HepG2 (cell line): ENCODE data around the gene ZNF544. TPM values are rescaled to one million over a fixed set of nuclear protein-coding genes. Genes with fewer than 3 reads are reported as not detected.

Source experiments
- CBX2 ChIP-seq, 2 experiments: fragments of 200-600 bp in 1 of 2; sonication (generic); formaldehyde crosslinking in 1 of 2; IDR thresholded peaks; 2 replicates each; pipeline versions ENCODE4 v1.7.0 to v1.8.1; 2018 to 2022; ENCODE audit warnings: low read depth in 2 of 2, low read length in 1 of 2, mild to moderate bottlenecking in 1 of 2, missing genetic modification reagents in 1 of 2
- CCDC6 ChIP-seq: sonication (generic); formaldehyde crosslinking; IDR thresholded peaks from 2 replicates; pipeline ENCODE4 v1.8.1; 2022; ENCODE audit warnings: mild to moderate bottlenecking, missing genetic modification reagents, moderate library complexity
- HES4 ChIP-seq: sonication (generic); formaldehyde crosslinking; IDR thresholded peaks from 2 replicates; pipeline ENCODE4 v1.9.0; 2021; ENCODE audit warnings: mild to moderate bottlenecking, missing genetic modification reagents, borderline replicate concordance
- HOXA5 ChIP-seq: sonication (generic); formaldehyde crosslinking; IDR thresholded peaks from 2 replicates; pipeline ENCODE4 v1.4.0; 2020; ENCODE audit warnings: missing genetic modification reagents
- IRX3 ChIP-seq: sonication (generic); formaldehyde crosslinking; IDR thresholded peaks from 2 replicates; pipeline ENCODE4 v1.8.1; 2023; ENCODE audit warnings: mild to moderate bottlenecking, low read depth, missing genetic modification reagents, borderline replicate concordance
- JDP2 ChIP-seq: sonication (generic); formaldehyde crosslinking; IDR thresholded peaks from 2 replicates; pipeline ENCODE4 v1.8.1; 2022; ENCODE audit warnings: missing genetic modification reagents, borderline replicate concordance
- MATR3 ChIP-seq: sonication (generic); formaldehyde crosslinking; IDR thresholded peaks from 2 replicates; pipeline ENCODE4 v1.4.0; 2020; ENCODE audit warnings: missing genetic modification reagents
- MED1 ChIP-seq: sonication (generic); formaldehyde crosslinking; IDR thresholded peaks from 2 replicates; pipeline ENCODE4 v1.4.0; 2020; ENCODE audit warnings: missing genetic modification reagents
- RAD51 ChIP-seq: fragments of 450-650 bp; IDR thresholded peaks from 2 replicates; pipeline ENCODE4 v1.6.1; 2016; ENCODE audit warnings: borderline replicate concordance
- RBM39 ChIP-seq: fragments of 200-400 bp; formaldehyde crosslinking; IDR thresholded peaks from one replicate; pipeline ENCODE4 v1.6.1; 2018; ENCODE audit warnings: antibody characterized with exemption, mild to moderate bottlenecking, low read depth, low read length; ENCODE audit not compliant: poor library complexity, severe bottlenecking
- SIX1 ChIP-seq: sonication (generic); formaldehyde crosslinking; IDR thresholded peaks from 2 replicates; pipeline ENCODE4 v1.4.0; 2020; ENCODE audit warnings: missing genetic modification reagents, borderline replicate concordance
- STAG1 ChIP-seq: sonication (generic); formaldehyde crosslinking; IDR thresholded peaks from 2 replicates; pipeline ENCODE4 v1.4.0; 2020; ENCODE audit warnings: missing genetic modification reagents
- ZNF383 ChIP-seq: sonication (generic); formaldehyde crosslinking; IDR thresholded peaks from 2 replicates; pipeline ENCODE4 v1.4.0; 2020; ENCODE audit warnings: missing genetic modification reagents, mild to moderate bottlenecking, borderline replicate concordance
- ZNF678 ChIP-seq: sonication (generic); formaldehyde crosslinking; IDR thresholded peaks from 2 replicates; pipeline ENCODE4 v1.4.0; 2020; ENCODE audit warnings: mild to moderate bottlenecking, missing genetic modification reagents
- ZNF747 ChIP-seq: sonication (generic); formaldehyde crosslinking; IDR thresholded peaks from 2 replicates; pipeline ENCODE4 v1.8.1; 2023; ENCODE audit warnings: missing genetic modification reagents, mild to moderate bottlenecking, borderline replicate concordance
- polyA plus RNA-seq, 8 experiments: library from polyadenylated mRNA; depleted of rRNA in 3 of 8; stranded (reverse) in 7 of 8; unstranded in 1 of 8; fragments of >200 nt; fragmentation: Illumina TruSeq in 4 of 8; extraction: Trizol in 4 of 8; gene quantifications; 2 replicates each; pipeline versions ENCODE4 v1.2.1 to v1.2.3, GENCODE V29; 2011 to 2016; ENCODE audit warnings: low read depth in 4 of 8, missing spikeins in 1 of 8, mixed read lengths in 1 of 8; ENCODE audit not compliant: insufficient read depth in 1 of 8
- total RNA-seq, 5 experiments: library from RNA; depleted of rRNA; stranded (reverse); fragments of >200 nt; fragmentation: Illumina TruSeq; extraction: Trizol; gene quantifications; 2 replicates each; pipeline ENCODE4 v1.2.3, GENCODE V29; 2016; ENCODE audit warnings: low read depth in 1 of 5
- TF ChIP-seq, protein P1 (sequence below): sonication (generic); formaldehyde crosslinking; IDR thresholded peaks from 2 replicates; pipeline ENCODE4 v1.4.0; 2020; ENCODE audit warnings: mild to moderate bottlenecking, missing genetic modification reagents
- TF ChIP-seq, protein P2 (sequence below): sonication (generic); formaldehyde crosslinking; conservative IDR thresholded peaks from 2 replicates; pipeline ENCODE4 v1.8.0; 2022; ENCODE audit warnings: mild to moderate bottlenecking, moderate library complexity, missing genetic modification reagents
- TF ChIP-seq, protein P3 (sequence below): fragments of 450-650 bp; IDR thresholded peaks from 2 replicates; pipeline ENCODE4 v1.6.1; 2017; ENCODE audit warnings: mild to moderate bottlenecking

ZNF544 gene
- total and polyA plus RNA-seq, 2 of the 13 experiments (the other 11 are each of a cell fraction or from before 2014, with no cell fraction given) = 13.1 to 17.0 TPM

DNA sequence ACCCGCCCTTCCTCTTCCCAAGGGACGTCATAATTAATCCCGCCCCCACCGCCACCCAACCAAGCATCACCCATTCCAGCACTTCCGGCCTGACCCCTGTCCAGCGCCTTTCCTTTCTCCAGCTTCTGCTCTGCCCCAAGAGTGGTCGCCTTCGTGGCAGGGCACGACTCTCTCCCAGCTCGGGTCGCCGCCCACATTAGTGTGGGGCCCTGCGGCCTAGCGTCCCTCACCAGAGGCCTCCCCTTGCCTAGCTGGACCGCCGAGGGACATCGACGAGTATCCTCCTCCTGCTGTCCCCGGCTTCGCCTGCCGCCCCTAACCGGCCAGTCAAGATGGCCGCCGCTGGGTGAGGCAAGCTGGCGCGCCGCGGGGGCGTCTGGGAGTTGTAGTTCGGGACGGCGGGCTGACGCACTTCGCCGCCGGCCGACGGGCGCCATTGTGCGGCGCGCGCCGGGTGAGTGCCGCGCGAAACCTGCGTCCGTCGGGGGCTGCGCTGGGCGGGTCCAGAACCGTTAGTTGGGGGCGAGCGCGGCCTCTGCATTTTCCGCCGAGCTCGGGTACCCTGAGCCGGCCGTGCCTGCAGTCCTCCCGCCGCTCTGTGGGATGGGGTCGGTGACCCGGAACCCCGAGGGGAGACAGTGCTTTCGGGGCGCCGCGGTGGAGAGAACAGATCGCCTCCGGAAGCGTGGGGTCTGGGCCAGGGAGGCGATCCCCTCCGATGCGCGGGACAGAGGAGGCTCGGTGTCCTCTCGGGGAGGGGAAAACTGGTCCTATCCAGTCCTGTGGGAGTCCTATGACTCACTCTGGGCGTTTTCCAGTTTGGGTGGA lies 45.5 kb upstream of the ZNF544 start, which contains the start of gene ZNF274 (continued):
- no peak for TF ChIP-seq HES4 (CRISPR knock-in tag)
- no peak for TF ChIP-seq STAG1 (CRISPR knock-in tag)
- TF ChIP-seq MED1 (CRISPR knock-in tag) = no peak; the same call in 1 of the 2 replicates
- TF ChIP-seq RBM39 = peak; percentile 86
- no peak for TF ChIP-seq CBX2 (IDR thresholded peaks at IDR 0.05; ENCODE audit: low read depth, low read length)
- no peak for TF ChIP-seq CBX2 (CRISPR knock-in tag; IDR thresholded peaks at IDR 0.05; ENCODE audit: low read depth)
- TF ChIP-seq, protein P1, sequence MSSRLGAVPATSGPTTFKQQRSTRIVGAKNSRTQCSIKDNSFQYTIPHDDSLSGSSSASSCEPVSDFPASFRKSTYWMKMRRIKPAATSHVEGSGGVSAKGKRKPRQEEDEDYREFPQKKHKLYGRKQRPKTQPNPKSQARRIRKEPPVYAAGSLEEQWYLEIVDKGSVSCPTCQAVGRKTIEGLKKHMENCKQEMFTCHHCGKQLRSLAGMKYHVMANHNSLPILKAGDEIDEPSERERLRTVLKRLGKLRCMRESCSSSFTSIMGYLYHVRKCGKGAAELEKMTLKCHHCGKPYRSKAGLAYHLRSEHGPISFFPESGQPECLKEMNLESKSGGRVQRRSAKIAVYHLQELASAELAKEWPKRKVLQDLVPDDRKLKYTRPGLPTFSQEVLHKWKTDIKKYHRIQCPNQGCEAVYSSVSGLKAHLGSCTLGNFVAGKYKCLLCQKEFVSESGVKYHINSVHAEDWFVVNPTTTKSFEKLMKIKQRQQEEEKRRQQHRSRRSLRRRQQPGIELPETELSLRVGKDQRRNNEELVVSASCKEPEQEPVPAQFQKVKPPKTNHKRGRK (CRISPR knock-in tag) = no peak
- TF ChIP-seq IRX3 (CRISPR knock-in tag) = peak; percentile 81; the same call in 1 of the 2 replicates
- peak; percentile 70; the same call in 1 of the 2 replicates for TF ChIP-seq CCDC6 (CRISPR knock-in tag)
- TF ChIP-seq RAD51 = no peak
- no peak for TF ChIP-seq ZNF383 (CRISPR knock-in tag)
- no peak for TF ChIP-seq ZNF747 (CRISPR knock-in tag)
- TF ChIP-seq, protein P2, sequence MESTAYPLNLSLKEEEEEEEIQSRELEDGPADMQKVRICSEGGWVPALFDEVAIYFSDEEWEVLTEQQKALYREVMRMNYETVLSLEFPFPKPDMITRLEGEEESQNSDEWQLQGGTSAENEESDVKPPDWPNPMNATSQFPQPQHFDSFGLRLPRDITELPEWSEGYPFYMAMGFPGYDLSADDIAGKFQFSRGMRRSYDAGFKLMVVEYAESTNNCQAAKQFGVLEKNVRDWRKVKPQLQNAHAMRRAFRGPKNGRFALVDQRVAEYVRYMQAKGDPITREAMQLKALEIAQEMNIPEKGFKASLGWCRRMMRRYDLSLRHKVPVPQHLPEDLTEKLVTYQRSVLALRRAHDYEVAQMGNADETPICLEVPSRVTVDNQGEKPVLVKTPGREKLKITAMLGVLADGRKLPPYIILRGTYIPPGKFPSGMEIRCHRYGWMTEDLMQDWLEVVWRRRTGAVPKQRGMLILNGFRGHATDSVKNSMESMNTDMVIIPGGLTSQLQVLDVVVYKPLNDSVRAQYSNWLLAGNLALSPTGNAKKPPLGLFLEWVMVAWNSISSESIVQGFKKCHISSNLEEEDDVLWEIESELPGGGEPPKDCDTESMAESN (CRISPR knock-in tag) = peak; percentile 29
- TF ChIP-seq HOXA5 (CRISPR knock-in tag) = peak; percentile 31; the same call in 1 of the 2 replicates
- TF ChIP-seq SIX1 = no peak
- TF ChIP-seq ZNF678 (CRISPR knock-in tag) = no peak
- TF ChIP-seq, protein P3, sequence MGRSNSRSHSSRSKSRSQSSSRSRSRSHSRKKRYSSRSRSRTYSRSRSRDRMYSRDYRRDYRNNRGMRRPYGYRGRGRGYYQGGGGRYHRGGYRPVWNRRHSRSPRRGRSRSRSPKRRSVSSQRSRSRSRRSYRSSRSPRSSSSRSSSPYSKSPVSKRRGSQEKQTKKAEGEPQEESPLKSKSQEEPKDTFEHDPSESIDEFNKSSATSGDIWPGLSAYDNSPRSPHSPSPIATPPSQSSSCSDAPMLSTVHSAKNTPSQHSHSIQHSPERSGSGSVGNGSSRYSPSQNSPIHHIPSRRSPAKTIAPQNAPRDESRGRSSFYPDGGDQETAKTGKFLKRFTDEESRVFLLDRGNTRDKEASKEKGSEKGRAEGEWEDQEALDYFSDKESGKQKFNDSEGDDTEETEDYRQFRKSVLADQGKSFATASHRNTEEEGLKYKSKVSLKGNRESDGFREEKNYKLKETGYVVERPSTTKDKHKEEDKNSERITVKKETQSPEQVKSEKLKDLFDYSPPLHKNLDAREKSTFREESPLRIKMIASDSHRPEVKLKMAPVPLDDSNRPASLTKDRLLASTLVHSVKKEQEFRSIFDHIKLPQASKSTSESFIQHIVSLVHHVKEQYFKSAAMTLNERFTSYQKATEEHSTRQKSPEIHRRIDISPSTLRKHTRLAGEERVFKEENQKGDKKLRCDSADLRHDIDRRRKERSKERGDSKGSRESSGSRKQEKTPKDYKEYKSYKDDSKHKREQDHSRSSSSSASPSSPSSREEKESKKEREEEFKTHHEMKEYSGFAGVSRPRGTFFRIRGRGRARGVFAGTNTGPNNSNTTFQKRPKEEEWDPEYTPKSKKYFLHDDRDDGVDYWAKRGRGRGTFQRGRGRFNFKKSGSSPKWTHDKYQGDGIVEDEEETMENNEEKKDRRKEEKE = no peak
- TF ChIP-seq MATR3 = no peak
- peak; percentile 80; the same call in 1 of the 2 replicates for TF ChIP-seq JDP2 (CRISPR knock-in tag)
